Measurements from ENCODE around the gene EFNA2. TPM values are rescaled to one million over a fixed set of nuclear protein-coding genes. Genes with fewer than 3 reads are reported as not detected.

The EFNA2 gene
- total RNA-seq, 1 experiment from 2014 or later = not detected

DNA sequence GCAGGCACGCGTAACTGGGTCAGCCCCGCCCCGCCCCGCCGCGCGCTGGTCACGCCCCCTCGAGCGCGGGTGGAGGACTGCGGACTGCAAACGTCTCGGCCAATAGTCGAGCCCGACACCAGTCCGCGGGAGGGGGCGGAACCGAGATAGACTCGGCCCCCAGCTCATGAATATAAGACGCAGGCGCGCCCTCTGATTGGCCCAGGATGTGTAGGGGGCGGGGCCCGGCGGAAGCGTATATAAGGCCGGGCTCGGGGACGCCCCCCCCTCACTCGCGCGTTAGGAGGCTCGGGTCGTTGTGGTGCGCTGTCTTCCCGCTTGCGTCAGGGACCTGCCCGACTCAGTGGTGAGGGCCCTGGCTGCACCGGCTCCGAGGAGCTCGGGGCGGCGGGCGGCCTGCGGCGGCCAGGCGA is 16.6 kb upstream of the EFNA2 start, which contains the start of gene CIRBP:
TSS of gene CIRBP (plus strand) at position 268 of the 413 bp plus-strand sequence. CDS start 1,602 bp downstream, outside the sequence.
- H3K79me2 ChIP-seq (ENCODE audit: low read length) = peaks cover 46% of the 10 kb centered on the region
- H3K36me3 ChIP-seq (ENCODE audit: low read depth, low read length) = peaks cover 4% of the 10 kb centered on the region; the same call in 1 of the 2 replicates
- BruUV-seq (replicated peaks) = no TSS peak
- peak within 1 kb of the TSS; percentile 71 for H3K4me3 ChIP-seq (ENCODE audit: low read length)
- peak within 1 kb of the TSS; percentile 85 for H3K9ac ChIP-seq (ENCODE audit: low read length)
- TF ChIP-seq, protein P1, sequence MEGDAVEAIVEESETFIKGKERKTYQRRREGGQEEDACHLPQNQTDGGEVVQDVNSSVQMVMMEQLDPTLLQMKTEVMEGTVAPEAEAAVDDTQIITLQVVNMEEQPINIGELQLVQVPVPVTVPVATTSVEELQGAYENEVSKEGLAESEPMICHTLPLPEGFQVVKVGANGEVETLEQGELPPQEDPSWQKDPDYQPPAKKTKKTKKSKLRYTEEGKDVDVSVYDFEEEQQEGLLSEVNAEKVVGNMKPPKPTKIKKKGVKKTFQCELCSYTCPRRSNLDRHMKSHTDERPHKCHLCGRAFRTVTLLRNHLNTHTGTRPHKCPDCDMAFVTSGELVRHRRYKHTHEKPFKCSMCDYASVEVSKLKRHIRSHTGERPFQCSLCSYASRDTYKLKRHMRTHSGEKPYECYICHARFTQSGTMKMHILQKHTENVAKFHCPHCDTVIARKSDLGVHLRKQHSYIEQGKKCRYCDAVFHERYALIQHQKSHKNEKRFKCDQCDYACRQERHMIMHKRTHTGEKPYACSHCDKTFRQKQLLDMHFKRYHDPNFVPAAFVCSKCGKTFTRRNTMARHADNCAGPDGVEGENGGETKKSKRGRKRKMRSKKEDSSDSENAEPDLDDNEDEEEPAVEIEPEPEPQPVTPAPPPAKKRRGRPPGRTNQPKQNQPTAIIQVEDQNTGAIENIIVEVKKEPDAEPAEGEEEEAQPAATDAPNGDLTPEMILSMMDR (conservative IDR thresholded peaks at IDR 0.05; ENCODE audit: low read depth, low read length) = no peak
- H3K4me2 ChIP-seq (ENCODE audit: low read length) = peak within 1 kb of the TSS; percentile 98
- no peaks in the 10 kb centered on the region for H3K9me2 ChIP-seq (replicated peaks; ENCODE audit: low read length)
- no peaks in the 10 kb centered on the region for H3F3A ChIP-seq (ENCODE audit: low read length, unreplicated experiment)
- H3K4me1 ChIP-seq (ENCODE audit: insufficient read depth, low read length) = peaks cover 70% of the 10 kb centered on the region
- peak; percentile 95 for DNase-seq
- no peaks in the 10 kb centered on the region for H3K9me3 ChIP-seq (ENCODE audit: low read length)
- no peaks in the 10 kb centered on the region for H4K20me1 ChIP-seq (ENCODE audit: low read length)
- peak within 1 kb of the TSS; percentile 26; the same call in 1 of the 2 replicates for H2AFZ ChIP-seq (ENCODE audit: low read length)
- ChIA-PET POLR2A (ENCODE audit: unreplicated experiment) (interaction anchor here (0.5 to 1.2 kb wide), 12 partner anchors 10 to 252 kb away, joined by 3 to 29 read pairs (median 6); partner anchors contain the start of gene SBNO2), CTCF (interaction anchor here (0.6 to 1.2 kb wide), 3 partner anchors 11 to 25 kb away, joined by 3 to 16 read pairs (median 4); no protein-coding TSS in a partner anchor)
- no peaks in the 10 kb centered on the region for H3K27me3 ChIP-seq (ENCODE audit: low read length)
- peak within 1 kb of the TSS; percentile 94 for H3K27ac ChIP-seq (ENCODE audit: low read length)
- ATAC-seq = peak; percentile 35
- intact Hi-C loops (cut with micrococcal nuclease) = loop anchor here (1.0 kb wide), 1 partner anchor 17 kb away; no protein-coding TSS in a partner anchor

DNA sequence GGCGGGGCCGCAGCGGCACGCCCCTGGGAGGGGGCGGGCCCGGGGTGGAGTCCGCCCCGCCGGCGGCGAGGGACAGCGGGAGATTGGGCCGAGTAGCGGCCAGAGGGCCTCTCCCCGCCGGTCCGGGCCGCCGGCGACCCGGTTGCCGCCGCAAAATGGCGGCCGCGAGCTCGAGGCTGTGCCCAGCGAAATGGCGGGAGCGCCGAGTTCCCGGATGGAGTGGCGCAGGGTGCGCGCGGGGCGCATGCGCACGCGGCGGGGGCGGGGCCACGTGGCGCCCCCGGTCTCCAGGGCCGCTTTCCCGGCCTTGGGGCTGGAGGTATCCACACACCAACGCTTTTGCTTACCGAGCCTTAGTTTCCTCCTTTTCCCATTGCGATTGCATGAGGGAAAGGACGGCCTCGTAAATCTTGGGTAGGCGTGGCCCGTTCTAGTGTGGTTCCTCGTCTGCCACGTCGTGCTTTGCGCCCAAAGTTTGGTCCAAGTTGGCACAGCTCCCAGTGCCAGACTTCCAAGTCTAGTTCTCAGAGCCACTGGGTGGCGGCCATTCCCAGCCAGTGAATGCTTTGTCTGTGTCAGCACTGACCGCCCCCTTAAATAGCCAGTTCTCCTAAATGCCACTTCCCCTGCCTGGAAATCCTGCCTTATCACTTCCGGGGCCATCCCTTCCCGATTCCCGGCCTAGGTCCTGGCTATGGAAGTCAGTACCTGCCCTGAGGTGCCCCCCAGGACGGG is 16.0 kb upstream of the EFNA2 start:
- Histone ChIP-seq H3K4me2 (ENCODE audit: low read length) (peak overlapping the region; percentile 98), H3K9me3 (ENCODE audit: low read length) (no peaks in the 10 kb centered on the region), H2AFZ (ENCODE audit: low read length) (peak overlapping the region; percentile 26; the same call in 1 of the 2 replicates), H3F3A (ENCODE audit: low read length, unreplicated experiment) (no peaks in the 10 kb centered on the region), H3K79me2 (ENCODE audit: low read length) (peaks cover 51% of the 10 kb centered on the region), H3K27ac (ENCODE audit: low read length) (peak overlapping the region; percentile 94), H3K4me1 (ENCODE audit: insufficient read depth, low read length) (peaks cover 76% of the 10 kb centered on the region), H3K27me3 (ENCODE audit: low read length) (no peaks in the 10 kb centered on the region), H3K9ac (ENCODE audit: low read length) (peak overlapping the region; percentile 85), H3K4me3 (ENCODE audit: low read length) (peak overlapping the region; percentile 71), H3K9me2 (replicated peaks; ENCODE audit: low read length) (no peaks in the 10 kb centered on the region), H3K36me3 (ENCODE audit: low read depth, low read length) (peaks cover 6% of the 10 kb centered on the region; the same call in 1 of the 2 replicates), H4K20me1 (ENCODE audit: low read length) (no peaks in the 10 kb centered on the region)
- BruUV-seq (replicated peaks) = TSS peak; percentile 70
- ChIA-PET POLR2A (ENCODE audit: unreplicated experiment) (interaction anchor here (0.6 to 1.2 kb wide), 10 partner anchors 11 to 496 kb away, joined by 3 to 29 read pairs (median 10); partner anchors contain the start of gene SBNO2), CTCF (interaction anchor here (1.0 to 1.2 kb wide), 2 partner anchors 17 to 26 kb away, joined by 4 to 16 read pairs; no protein-coding TSS in a partner anchor)
- TF ChIP-seq EZH2 (IDR thresholded peaks at IDR 0.05; ENCODE audit: low read length, unreplicated experiment) (no peak), EZH2phosphoT487 (IDR thresholded peaks at IDR 0.05; ENCODE audit: borderline replicate concordance, low read length) (no peak)
- TF ChIP-seq, protein P1 (conservative IDR thresholded peaks at IDR 0.05; ENCODE audit: low read depth, low read length) = no peak
- peak; percentile 78 for DNase-seq
- ATAC-seq = peak; percentile 3
- intact Hi-C loops (cut with micrococcal nuclease) = loop anchor here (1.0 to 10.0 kb wide), 2 partner anchors 17 to 85 kb away; a partner anchor contains a TSS

Measured in PC-3 (cell line).